DMS 273 treated with DMSO at 0.1 percent for 48 hours (cell line): ENCODE results near the gene MROH2A.
"Not testable (repeated sequence)": the region's sequence is repeated elsewhere in the genome, so short reads cannot be mapped to it uniquely, and the experiment has no call there.

Experiments used
- DNase-seq: peaks from one replicate; lab custom pipeline; 2025; lab: John Stamatoyannopoulos, UW

MROH2A gene

GRCh38 chr2:233778030-233778429 is at the start of gene MROH2A:
Gene MROH2A (plus strand): TSS chr2:233778330. CDS start chr2:233779359, 1,029 bp downstream.
- DNase-seq = no peak

GRCh38 chr2:233728723-233729301 is 49.3 kb upstream of the MROH2A start, which contains the start of gene UGT1A3:
Gene UGT1A3 (plus strand): TSS chr2:233729042. CDS start chr2:233729127, 85 bp downstream.
- DNase-seq = no peak

GRCh38 chr2:233736868-233737653 is 41.1 kb upstream of the MROH2A start:
- not testable (repeated sequence) for DNase-seq

- no peak for DNase-seq
Measured at GRCh38 chr2:233740870-233741269, 37.3 kb upstream of the MROH2A start.

- no peak for DNase-seq
Measured at GRCh38 chr2:233743464-233744259, 34.5 kb upstream of the MROH2A start.

- no peak for DNase-seq
Measured at GRCh38 chr2:233745073-233745755, 32.9 kb upstream of the MROH2A start.

- DNase-seq = not testable (repeated sequence)
Measured at GRCh38 chr2:233745838-233746237, 32.3 kb upstream of the MROH2A start.

- no peak for DNase-seq
Measured at GRCh38 chr2:233746475-233747282, 31.5 kb upstream of the MROH2A start.

- DNase-seq = no peak
Measured at GRCh38 chr2:233747283-233747544, 30.9 kb upstream of the MROH2A start.

GRCh38 chr2:233750689-233751088 is 27.4 kb upstream of the MROH2A start:
- DNase-seq = not testable (repeated sequence)

GRCh38 chr2:233751212-233752009 is 26.7 kb upstream of the MROH2A start:
- not testable (repeated sequence) for DNase-seq

GRCh38 chr2:233754872-233755611 is 23.1 kb upstream of the MROH2A start:
- DNase-seq = no peak

- DNase-seq = no peak
Measured at GRCh38 chr2:233756429-233757081, 21.6 kb upstream of the MROH2A start.

- DNase-seq = no peak
Measured at GRCh38 chr2:233758141-233758540, 20.0 kb upstream of the MROH2A start.

- DNase-seq = no peak
Measured at GRCh38 chr2:233758849-233759248, 19.3 kb upstream of the MROH2A start.

- DNase-seq = no peak
Measured at GRCh38 chr2:233760043-233760442, 18.1 kb upstream of the MROH2A start, which contains the start of gene UGT1A1. Gene UGT1A1 (plus strand): TSS chr2:233760270. CDS start chr2:233760288, 18 bp downstream.

- DNase-seq = no peak
Measured at GRCh38 chr2:233761040-233761769, 16.9 kb upstream of the MROH2A start.

- DNase-seq = no peak
Measured at GRCh38 chr2:233764264-233764663, 13.9 kb upstream of the MROH2A start.

- DNase-seq = no peak
Measured at GRCh38 chr2:233764761-233765160, 13.4 kb upstream of the MROH2A start.
